Measurements from ENCODE around the gene ETNK1. TPM values are rescaled to one million over a fixed set of nuclear protein-coding genes. Genes with fewer than 3 reads are reported as not detected.

Gene ETNK1
- total RNA-seq, 1 experiment from 2014 or later, result 70.1 TPM

DNA sequence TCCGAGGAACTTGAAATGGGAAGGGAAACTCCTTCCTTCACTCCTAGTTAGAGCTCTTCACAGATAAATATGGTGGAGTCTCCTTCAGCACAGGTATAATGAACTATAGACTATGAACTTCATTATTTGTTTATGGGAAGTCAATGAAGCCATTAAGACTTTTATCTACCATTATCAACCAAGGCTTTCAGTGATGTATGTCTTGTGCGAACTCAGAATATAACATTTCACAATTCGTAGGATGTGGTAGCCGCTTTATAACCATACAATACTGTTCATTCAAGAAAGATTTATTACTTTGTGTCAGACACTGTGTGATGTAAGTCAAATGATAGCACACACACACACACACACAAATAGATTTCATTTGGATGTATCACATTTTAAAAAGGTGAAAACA is 24.8 kb upstream of the ETNK1 start:
- H3K4ac ChIP-seq (ENCODE audit: low read depth, low read length), result no peak overlapping the region

More for the DNA sequence above, 24.8 kb upstream of the ETNK1 start:
- H3K4me1 Mint-ChIP-seq, result no peaks in the 10 kb centered on the region
- Histone ChIP-seq H3K14ac (ENCODE audit: insufficient read depth, low read length) (no peak overlapping the region), H3K9ac (ENCODE audit: extremely low read depth, insufficient read length, low read length) (no peak overlapping the region), H2BK120ac (ENCODE audit: low read depth, low read length, poor library complexity, severe bottlenecking) (no peak overlapping the region), H4K20me1 (ENCODE audit: control insufficient read depth, insufficient read depth, insufficient read length) (no peaks in the 10 kb centered on the region), H4K5ac (ENCODE audit: insufficient read length, low read depth, low read length) (no peak overlapping the region), H2BK5ac (ENCODE audit: insufficient read length, low read length) (no peak overlapping the region), H2BK12ac (ENCODE audit: insufficient read length, low read depth, low read length) (no peak overlapping the region), H4K91ac (ENCODE audit: insufficient read length, low read depth, low read length) (no peak overlapping the region), H3K79me2 (ENCODE audit: insufficient read depth, low read length) (no peaks in the 10 kb centered on the region), H3K9me3 (ENCODE audit: control insufficient read depth, low read depth, low read length) (no peaks in the 10 kb centered on the region), H2AFZ (ENCODE audit: low read length) (no peak overlapping the region), H3K4me2 (ENCODE audit: insufficient read depth, insufficient read length, low read length) (no peak overlapping the region), H3K23me2 (ENCODE audit: insufficient read length, low read depth, low read length, poor library complexity, severe bottlenecking) (no peaks in the 10 kb centered on the region), H3K27ac (ENCODE audit: insufficient read length, low read depth, low read length) (no peak overlapping the region), H3K4me1 (ENCODE audit: insufficient read depth, low read length) (no peaks in the 10 kb centered on the region), H3K23ac (ENCODE audit: insufficient read length, low read depth, low read length) (no peak overlapping the region), H4K8ac (replicated peaks; ENCODE audit: insufficient read length, low read depth, low read length) (no peak overlapping the region), H3T11ph (ENCODE audit: low read length) (no peak overlapping the region), H3K56ac (ENCODE audit: insufficient read length, low read depth, low read length) (no peak overlapping the region), H3K79me1 (ENCODE audit: insufficient read depth, low read depth, low read length, poor library complexity, severe bottlenecking) (no peaks in the 10 kb centered on the region), H3K18ac (ENCODE audit: insufficient read length, low read depth, low read length) (no peak overlapping the region), H2BK20ac (ENCODE audit: low read depth, low read length, poor library complexity, severe bottlenecking) (no peak overlapping the region), H2BK15ac (ENCODE audit: low read depth, low read length) (no peak overlapping the region), H3K27me3 (ENCODE audit: insufficient read depth, low read length) (no peaks in the 10 kb centered on the region), H2AK5ac (ENCODE audit: insufficient read length, low read length) (no peak overlapping the region)
- H3K27ac Mint-ChIP-seq, result no peak overlapping the region
- no peaks in the 10 kb centered on the region; a peak in 1 of 5 replicates for H3K9me3 Mint-ChIP-seq
- WGBS (ENCODE audit: extremely low coverage, insufficient read length, low lambda C conversion rate), result no CpG with 5 or more reads among the region's 4 CpGs
- no peaks in the 10 kb centered on the region for H3K27me3 Mint-ChIP-seq (ENCODE audit: low read depth)
- no peak overlapping the region for H3K4me3 Mint-ChIP-seq
- DNase-seq, result no peak
- TF ChIP-seq CTCF (conservative IDR thresholded peaks at IDR 0.05), result no peak
- H3K36me3 Mint-ChIP-seq (ENCODE audit: insufficient read depth in 1 of 3, low read depth in 3 of 3), result no peaks in the 10 kb centered on the region
